K562 (cell line): ENCODE measurements around the gene KRT33B. TPM values are rescaled to one million over a fixed set of nuclear protein-coding genes. Genes with fewer than 3 reads are reported as not detected.
"Not testable (repeated sequence)": the region's sequence is repeated elsewhere in the genome, so short reads cannot be mapped to it uniquely, and the experiment has no call there.

Experiments used
- ATAC-seq: fragments of 200-7000 bp; cut with Tn5 transposase; 3 replicates; pipeline ENCODE4 v1.9.1; 2020; ENCODE audit warnings: moderate library complexity
- BruUV-seq: library from RNA; stranded (reverse); fragments of 400-500 nt; replicated peaks from 2 replicates; lab custom pipeline; 2021; lab: Mats Ljungman, UMichigan
- CTCF ChIA-PET: fragments of 300-600 bp; formaldehyde crosslinking; extraction: SDS; loops from one replicate; lab custom pipeline; 2021; ENCODE audit warnings: low intra/inter-chr PET ratio; lab: Yijun Ruan, JAX
- POLR2A ChIA-PET: fragments of 300-600, 350-650 bp; sonication (Branson Sonifier 250); formaldehyde crosslinking; extraction: SDS; loops from one replicate; lab custom pipeline; 2021; ENCODE audit warnings: antibody characterized with exemption, inconsistent platforms; lab: Yijun Ruan, JAX
- DNase-seq, 4 experiments: peaks; one replicate each; pipeline versions ENCODE4 v3.0.0 to v3.0.0-alpha.2; 2011 to 2018; ENCODE audit warnings: low spot score in 3 of 4, mixed read lengths in 3 of 4; ENCODE audit errors: extremely low read depth in 1 of 4
- FAIRE-seq: peaks from 2 replicates; lab custom pipeline; 2011; peaks lifted over from hg19 to GRCh38; lab: Jason Lieb, UNC
- H2AFZ ChIP-seq: 2 replicates; pipeline ENCODE4 v1.6.0; 2011; ENCODE audit warnings: low read depth, low read length, control low read depth, inconsistent platforms
- H3K27ac ChIP-seq: fragments of 200-600 bp; 3 replicates; pipeline ENCODE4 v1.8.0; 2011; ENCODE audit warnings: low read depth, mild to moderate bottlenecking, control low read depth, inconsistent platforms, low read length, moderate library complexity, mixed read lengths; ENCODE audit errors: extremely low read depth
- H3K27me3 ChIP-seq, 2 experiments: fragments of 300-600 bp in 1 of 2; 2 replicates in 1 of 2; 3 replicates in 1 of 2; pipeline versions ENCODE4 v1.6.0 to v1.8.0; 2011; ENCODE audit warnings: inconsistent platforms in 2 of 2, low read length in 2 of 2, mild to moderate bottlenecking in 1 of 2, mixed read lengths in 1 of 2, moderate library complexity in 1 of 2; ENCODE audit not compliant: control insufficient read depth in 2 of 2, insufficient read depth in 2 of 2
- H3K36me3 ChIP-seq: fragments of 300-600 bp; 3 replicates; pipeline ENCODE4 v1.8.0; 2011; ENCODE audit warnings: mild to moderate bottlenecking, low read length, inconsistent platforms; ENCODE audit not compliant: control insufficient read depth, insufficient read depth
- H3K4me1 ChIP-seq, 2 experiments: fragments of 200-600 bp in 1 of 2; replicated peaks in 1 of 2; 2 replicates in 1 of 2; 3 replicates in 1 of 2; pipeline versions ENCODE4 v1.5.1 to v1.8.0; 2011; ENCODE audit warnings: inconsistent platforms in 2 of 2, low read length in 2 of 2, mild to moderate bottlenecking in 1 of 2, mixed read lengths in 1 of 2, moderate library complexity in 1 of 2; ENCODE audit not compliant: control insufficient read depth in 2 of 2, insufficient read depth in 2 of 2
- H3K4me2 ChIP-seq: 2 replicates; pipeline ENCODE4 v1.6.1; 2011; ENCODE audit warnings: low read length, control low read depth, inconsistent platforms, mixed read lengths; ENCODE audit not compliant: insufficient read depth
- H3K4me3 ChIP-seq: fragments of 200-600 bp; sonication (generic), shearing (Covaris generic); 2 replicates; pipeline ENCODE4 v1.5.1; 2016; ENCODE audit warnings: control low read depth, inconsistent platforms
- H3K79me2 ChIP-seq: fragments of 200-600 bp; 3 replicates; pipeline ENCODE4 v1.8.0; 2011; ENCODE audit warnings: low read length, inconsistent platforms; ENCODE audit not compliant: control insufficient read depth, insufficient read depth
- H3K9ac ChIP-seq, 2 experiments: 2 replicates each; pipeline versions ENCODE4 v1.6.0 to v1.6.1; 2011; ENCODE audit warnings: low read depth in 2 of 2, low read length in 2 of 2, control low read depth in 1 of 2, inconsistent platforms in 1 of 2, mild to moderate bottlenecking in 1 of 2, mixed read lengths in 1 of 2; ENCODE audit not compliant: insufficient read depth in 1 of 2
- H3K9me1 ChIP-seq: one replicate; pipeline ENCODE4 v1.6.0; 2011; ENCODE audit warnings: inconsistent platforms, mild to moderate bottlenecking, low read length, moderate library complexity; ENCODE audit not compliant: control insufficient read depth, insufficient read depth
- H3K9me3 ChIP-seq: replicated peaks from 2 replicates; pipeline ENCODE4 v1.5.1; 2011; ENCODE audit warnings: low read depth, low read length, inconsistent platforms; ENCODE audit not compliant: control insufficient read depth, insufficient read depth
- H4K20me1 ChIP-seq: replicated peaks from 2 replicates; pipeline ENCODE4 v1.6.1; 2011; ENCODE audit warnings: low read length, inconsistent platforms, mixed read lengths; ENCODE audit not compliant: control insufficient read depth, insufficient read depth
- BDP1 ChIP-seq: IDR thresholded peaks from 3 replicates; pipeline ENCODE4 v1.6.1; 2011; ENCODE audit not compliant: insufficient read length, insufficient read depth
- BRF1 ChIP-seq: IDR thresholded peaks from 3 replicates; pipeline ENCODE4 v1.6.1; 2011; ENCODE audit warnings: borderline replicate concordance, mild to moderate bottlenecking; ENCODE audit not compliant: insufficient read length; ENCODE audit errors: extremely low read depth
- CCNT2 ChIP-seq: IDR thresholded peaks from 2 replicates; pipeline ENCODE4 v1.6.1; 2011; ENCODE audit warnings: borderline replicate concordance, low read depth, mild to moderate bottlenecking, moderate library complexity, mixed read lengths, low read length; ENCODE audit not compliant: insufficient read length; ENCODE audit errors: extremely low read depth
- CREB1 ChIP-seq, 2 experiments: sonication (generic) in 1 of 2; formaldehyde crosslinking in 1 of 2; IDR thresholded peaks; 2 replicates each; pipeline versions ENCODE4 v1.6.1 to v1.8.0; 2012 to 2022; ENCODE audit warnings: inconsistent platforms in 1 of 2, mild to moderate bottlenecking in 1 of 2, missing genetic modification reagents in 1 of 2, moderate library complexity in 1 of 2
- FUS ChIP-seq: fragments of 200-400 bp; formaldehyde crosslinking; optimal IDR thresholded peaks from 2 replicates; pipeline ENCODE3; 2017; ENCODE audit warnings: low read depth, low read length
- HNRNPK ChIP-seq: fragments of 200-400 bp; formaldehyde crosslinking; IDR thresholded peaks from one replicate; pipeline ENCODE4 v1.6.1; 2018; ENCODE audit warnings: mild to moderate bottlenecking, low read depth, low read length; ENCODE audit not compliant: poor library complexity, severe bottlenecking
- MBD1 ChIP-seq: fragments of 250-450 bp; sonication (Bioruptor Pico); IDR thresholded peaks from 2 replicates; pipeline ENCODE4 v1.8.0; 2022; ENCODE audit warnings: inconsistent platforms
- SREBF1 ChIP-seq: fragments of 150-350 bp; IDR thresholded peaks from 2 replicates; pipeline ENCODE4 v1.6.1; 2014; ENCODE audit warnings: antibody characterized with exemption, low read depth, low read length, borderline replicate concordance
- ZBTB1 ChIP-seq: sonication (generic); formaldehyde crosslinking; IDR thresholded peaks from 2 replicates; pipeline ENCODE4 v1.8.1; 2023; ENCODE audit warnings: missing genetic modification reagents, low read depth, mild to moderate bottlenecking, borderline replicate concordance
- ZC3H11A ChIP-seq: IDR thresholded peaks from 2 replicates; pipeline ENCODE4 v1.6.1; 2012; ENCODE audit warnings: low read depth, low read length, improper control_type of control experiment
- ZNF282 ChIP-seq: sonication (generic); formaldehyde crosslinking; IDR thresholded peaks from 2 replicates; pipeline ENCODE4 v1.8.1; 2023; ENCODE audit warnings: missing genetic modification reagents
- WGBS: fragments of 100-300 bp; shearing (Covaris generic); methylation state at CpG from one replicate; pipeline ENCODE4 v1.1.6; 2016; ENCODE audit warnings: low coverage, mixed read lengths; ENCODE audit not compliant: insufficient coverage; ENCODE audit errors: missing lambda C conversion rate; 5-methylcytosine and 5-hydroxymethylcytosine counted together
- in situ Hi-C: fragments of 300-500 bp; cut with MboI; formaldehyde crosslinking; loops from 4 replicates; pipeline ENCODE4 v1.15.0; 2018; ENCODE audit warnings: inconsistent platforms, mixed read lengths
- intact Hi-C: fragments of 100-400 bp; cut with micrococcal nuclease; formaldehyde crosslinking; loops from 2 replicates; pipeline ENCODE4 v1.14.2; 2022
- polyA plus RNA-seq, 8 experiments: library from polyadenylated mRNA; depleted of rRNA in 4 of 8; stranded (reverse) in 5 of 8; unstranded in 3 of 8; fragments of >200 nt; fragmentation: Nextera tagmentation in 2 of 8; fragmentation: Illumina TruSeq in 1 of 8; extraction: Ambion mirVana in 2 of 8; extraction: Trizol in 1 of 8; gene quantifications; 2 replicates each; pipeline versions ENCODE4 v1.2.1 to v1.2.3, GENCODE V29; 2011 to 2014; ENCODE audit warnings: inconsistent platforms in 1 of 8, missing spikeins in 1 of 8
- total RNA-seq, 7 experiments: library from RNA; depleted of rRNA in 6 of 7; stranded (reverse); fragments of >200 nt in 6 of 7; fragmentation: Illumina TruSeq in 2 of 7; extraction: Trizol in 2 of 7; gene quantifications; 2 replicates each; pipeline versions ENCODE4 v1.2.1 to v1.2.3, GENCODE V29; 2011 to 2021; ENCODE audit warnings: low replicate concordance in 1 of 7

KRT33B gene
- total and polyA plus RNA-seq, 9 of the 15 experiments (the other 6 are each of a cell fraction or from before 2014, with no cell fraction given) = not detected

GRCh38 chr17:41395611-41396010, 26.0 kb upstream of the KRT33B start (continued):
- TF ChIP-seq ZBTB1 (CRISPR knock-in tag) = no peak
- no peak for TF ChIP-seq FUS
- TF ChIP-seq HNRNPK = no peak
- no peak for TF ChIP-seq BRF1
- TF ChIP-seq ZNF282 (CRISPR knock-in tag) = no peak
- TF ChIP-seq MBD1 (CRISPR knock-in tag) = no peak
- no peak for TF ChIP-seq ZC3H11A
- TF ChIP-seq BDP1 = no peak
- TF ChIP-seq SREBF1 = no peak
- TF ChIP-seq CCNT2 = no peak
- no peak for TF ChIP-seq CREB1 (IDR thresholded peaks at IDR 0.05)
- no peak for TF ChIP-seq CREB1 (CRISPR knock-in tag; IDR thresholded peaks at IDR 0.05)

- BruUV-seq, H4K20me1 ChIP-seq, CTCF ChIA-PET, H3K4me1 ChIP-seq, H3K4me2 ChIP-seq, H3K9me1 ChIP-seq, in situ Hi-C loops, H3K36me3 ChIP-seq, H3K9ac ChIP-seq, H3K79me2 ChIP-seq, POLR2A ChIA-PET, H3K9me3 ChIP-seq, FAIRE-seq, H2AFZ ChIP-seq, H3K27ac ChIP-seq, DNase-seq, H3K4me3 ChIP-seq, intact Hi-C loops, ATAC-seq: not testable (repeated sequence)
- H3K27me3 ChIP-seq = peaks cover 4 to 37% of the 10 kb centered on the region in 2 experiments
- 0% methylated on average over 3 of the region's 12 CpGs for WGBS
These were observed 25.4 kb upstream of the KRT33B start for GRCh38 chr17:41395044-41395443.
